MCF 10A (cell line): Measurements from ENCODE around the gene PVALEF. TPM values are rescaled to one million over a fixed set of nuclear protein-coding genes. Genes with fewer than 3 reads are reported as not detected.

ENCODE experiments used
- BruUV-seq: library from RNA; stranded (reverse); fragments of 400-500 nt; replicated peaks from 2 replicates; lab custom pipeline; 2021; lab: Mats Ljungman, UMichigan
- CTCF ChIA-PET: fragments of 300-600 bp; sonication (Branson Sonifier 250); formaldehyde crosslinking; extraction: SDS; loops from one replicate; lab custom pipeline; 2021; ENCODE audit warnings: antibody characterized with exemption, inconsistent platforms; lab: Yijun Ruan, JAX
- POLR2A ChIA-PET: fragments of 300-600, 350-650 bp; sonication (Branson Sonifier 250); formaldehyde crosslinking; extraction: SDS; loops from one replicate; lab custom pipeline; 2020; ENCODE audit warnings: antibody characterized with exemption, inconsistent platforms; lab: Yijun Ruan, JAX
- DNase-seq: peaks from one replicate; pipeline ENCODE4 v3.0.0-alpha.2; 2018; ENCODE audit not compliant: unreplicated experiment
- H3K27ac Mint-ChIP-seq: one replicate; pipeline ENCODE4 v1.8.0; 2022; ENCODE audit warnings: mild to moderate bottlenecking, low read depth, mixed read lengths; ENCODE audit not compliant: unreplicated experiment
- H3K27me3 Mint-ChIP-seq: one replicate; pipeline ENCODE4 v1.8.0; 2022; ENCODE audit warnings: mixed read lengths; ENCODE audit not compliant: insufficient read depth, unreplicated experiment
- H3K36me3 Mint-ChIP-seq: one replicate; pipeline ENCODE4 v1.8.0; 2022; ENCODE audit warnings: mild to moderate bottlenecking, moderate library complexity, mixed read lengths; ENCODE audit not compliant: insufficient read depth, unreplicated experiment
- H3K4me1 Mint-ChIP-seq: one replicate; pipeline ENCODE4 v1.8.0; 2022; ENCODE audit warnings: mixed read lengths; ENCODE audit not compliant: insufficient read depth, unreplicated experiment
- H3K4me3 Mint-ChIP-seq: one replicate; pipeline ENCODE4 v1.8.0; 2022; ENCODE audit warnings: mild to moderate bottlenecking, moderate library complexity, mixed read lengths; ENCODE audit not compliant: unreplicated experiment
- H3K9me3 Mint-ChIP-seq: one replicate; pipeline ENCODE4 v1.8.0; 2022; ENCODE audit warnings: mixed read lengths; ENCODE audit not compliant: unreplicated experiment
- CTCF ChIP-seq: fragments of 200-600 bp; IDR thresholded peaks from one replicate; pipeline ENCODE4 v1.8.0; 2022; ENCODE audit warnings: antibody characterized with exemption, mild to moderate bottlenecking; ENCODE audit not compliant: unreplicated experiment
- intact Hi-C: fragments of 100-400 bp; cut with micrococcal nuclease; formaldehyde crosslinking; loops from 2 replicates; pipeline ENCODE4 v1.14.1; 2022
- total RNA-seq: library from RNA; stranded (reverse); gene quantifications from 2 replicates; pipeline ENCODE4 v1.2.3, GENCODE V29; 2022

Gene PVALEF
- total RNA-seq, 1 experiment from 2014 or later: not detected

- Mint-ChIP-seq H3K27ac (no peak overlapping the region), H3K4me3 (no peak overlapping the region), H3K36me3 (peaks cover 12% of the 10 kb centered on the region), H3K27me3 (no peaks in the 10 kb centered on the region), H3K4me1 (no peaks in the 10 kb centered on the region), H3K9me3 (no peaks in the 10 kb centered on the region)
- BruUV-seq: no TSS peak
- intact Hi-C loops: no loop called here
- no peak for DNase-seq
- no peak for TF ChIP-seq CTCF
- POLR2A ChIA-PET: no interaction called here
- CTCF ChIA-PET: interaction anchor here (1.2 to 1.6 kb wide), 2 partner anchors 11 to 56 kb away, joined by 3 to 4 read pairs; no protein-coding TSS in a partner anchor
Measured at GRCh38 chr17:81198826-81199481, 33.6 kb downstream of the PVALEF start.

- intact Hi-C loops: no loop called here
- no TSS peak for BruUV-seq
- DNase-seq: no peak
Measured at GRCh38 chr17:81199482-81199830, 34.1 kb downstream of the PVALEF start.

GRCh38 chr17:81200201-81200600, 34.9 kb downstream of the PVALEF start:
- intact Hi-C loops: loop anchor here (2.0 kb wide), 1 partner anchor 57 kb away; no protein-coding TSS in a partner anchor
- ChIA-PET CTCF (interaction anchor here (0.6 to 1.9 kb wide), 6 partner anchors 9 to 177 kb away, joined by 3 to 7 read pairs (median 3); no protein-coding TSS in a partner anchor), POLR2A (no interaction called here)
- H3K9me3 Mint-ChIP-seq: no peaks in the 10 kb centered on the region
- no peaks in the 10 kb centered on the region for H3K4me1 Mint-ChIP-seq
- H3K27me3 Mint-ChIP-seq: no peaks in the 10 kb centered on the region
- BruUV-seq: no TSS peak
- H3K27ac Mint-ChIP-seq: no peak overlapping the region
- TF ChIP-seq CTCF: no peak
- H3K4me3 Mint-ChIP-seq: no peak overlapping the region
- H3K36me3 Mint-ChIP-seq: peaks cover 19% of the 10 kb centered on the region
- no peak for DNase-seq

More at GRCh38 chr17:81199482-81199830, 34.1 kb downstream of the PVALEF start:
- Mint-ChIP-seq H3K4me3 (no peak overlapping the region), H3K9me3 (no peaks in the 10 kb centered on the region), H3K4me1 (no peaks in the 10 kb centered on the region), H3K27ac (no peak overlapping the region), H3K36me3 (peaks cover 17% of the 10 kb centered on the region), H3K27me3 (no peaks in the 10 kb centered on the region)
- ChIA-PET POLR2A (no interaction called here), CTCF (interaction anchor here (1.2 to 1.6 kb wide), 2 partner anchors 12 to 56 kb away, joined by 3 to 4 read pairs; no protein-coding TSS in a partner anchor)
- TF ChIP-seq CTCF: no peak

GRCh38 chr17:81200695-81201580, 35.6 kb downstream of the PVALEF start:
- Mint-ChIP-seq H3K27ac (no peak overlapping the region), H3K36me3 (peaks cover 19% of the 10 kb centered on the region), H3K4me1 (no peaks in the 10 kb centered on the region), H3K4me3 (no peak overlapping the region), H3K9me3 (no peaks in the 10 kb centered on the region), H3K27me3 (no peaks in the 10 kb centered on the region)
- ChIA-PET POLR2A (no interaction called here), CTCF (interaction anchor here (0.6 to 1.9 kb wide), 7 partner anchors 10 to 212 kb away, joined by 3 to 7 read pairs (median 5); no protein-coding TSS in a partner anchor)
- BruUV-seq: no TSS peak
- TF ChIP-seq CTCF: peak; percentile 54
- intact Hi-C loops: loop anchor here (2.0 kb wide), 1 partner anchor 58 kb away; no protein-coding TSS in a partner anchor
- peak; percentile 63 for DNase-seq
